HepG2 (cell line): ENCODE measurements around the gene LCAT.

Experiments used
- ARID2 ChIP-seq: sonication (generic); formaldehyde crosslinking; IDR thresholded peaks from 2 replicates; pipeline ENCODE4 v1.8.1; 2022; ENCODE audit warnings: mild to moderate bottlenecking, missing genetic modification reagents, borderline replicate concordance
- MXI1 ChIP-seq: IDR thresholded peaks from 3 replicates; pipeline ENCODE4 v1.6.1; 2012; ENCODE audit warnings: low read depth, low read length, inconsistent platforms, borderline replicate concordance
- SALL1 ChIP-seq: sonication (generic); formaldehyde crosslinking; IDR thresholded peaks from 2 replicates; pipeline ENCODE4 v1.8.0; 2022; ENCODE audit warnings: mild to moderate bottlenecking, missing genetic modification reagents
- ZNF564 ChIP-seq: sonication (generic); formaldehyde crosslinking; IDR thresholded peaks from 2 replicates; pipeline ENCODE4 v1.8.1; 2023; ENCODE audit warnings: mild to moderate bottlenecking, missing genetic modification reagents
- TF ChIP-seq, protein P1 (sequence below): sonication (generic); formaldehyde crosslinking; conservative IDR thresholded peaks from 2 replicates; pipeline ENCODE4 v1.8.0; 2022; ENCODE audit warnings: mild to moderate bottlenecking, moderate library complexity, missing genetic modification reagents
- TF ChIP-seq, protein P2 (sequence below): sonication (generic); formaldehyde crosslinking; IDR thresholded peaks from 2 replicates; pipeline ENCODE4 v1.5.0; 2020; ENCODE audit warnings: mild to moderate bottlenecking, missing genetic modification reagents, moderate library complexity

DNA sequence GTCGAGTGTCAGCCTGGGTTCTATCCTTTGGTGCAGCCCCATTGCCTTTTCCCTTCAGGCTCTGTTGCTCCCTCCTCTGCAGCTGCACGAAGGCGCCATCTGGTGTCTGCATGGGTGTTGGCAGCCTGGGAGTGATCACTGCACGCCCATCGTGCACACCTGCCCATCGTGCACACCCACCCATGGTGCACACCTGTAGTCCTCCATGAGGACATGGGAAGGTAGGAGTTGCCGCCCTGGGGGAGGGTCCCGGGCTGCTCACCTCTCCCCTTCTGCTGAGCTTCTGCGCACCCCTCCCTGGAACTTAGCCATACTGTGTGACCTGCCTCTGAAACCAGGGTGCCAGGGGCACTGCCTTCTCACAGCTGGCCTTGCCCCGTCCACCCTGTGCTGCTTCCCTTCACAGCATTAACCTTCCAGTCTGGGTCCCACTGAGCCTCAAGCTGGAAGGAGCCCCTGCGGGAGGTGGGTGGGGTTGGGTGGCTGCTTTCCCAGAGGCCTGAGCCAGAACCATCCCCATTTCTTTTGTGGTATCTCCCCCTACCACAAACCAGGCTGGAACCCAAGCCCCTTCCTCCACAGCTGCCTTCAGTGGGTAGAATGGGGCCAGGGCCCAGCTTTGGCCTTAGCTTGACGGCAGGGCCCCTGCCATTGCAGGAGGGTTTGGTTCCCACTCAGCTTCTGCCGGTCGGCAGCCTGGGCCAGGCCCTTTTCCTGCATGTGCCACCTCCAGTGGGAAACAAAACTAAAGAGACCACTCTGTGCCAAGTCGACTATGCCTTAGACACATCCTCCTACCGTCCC, 15.2 kb downstream of the LCAT start:
- TF ChIP-seq SALL1 (CRISPR knock-in tag) (peak; percentile 44; the same call in 1 of the 2 replicates), ZNF564 (CRISPR knock-in tag) (no peak), MXI1 (no peak), ARID2 (CRISPR knock-in tag) (no peak)
- TF ChIP-seq, protein P1, sequence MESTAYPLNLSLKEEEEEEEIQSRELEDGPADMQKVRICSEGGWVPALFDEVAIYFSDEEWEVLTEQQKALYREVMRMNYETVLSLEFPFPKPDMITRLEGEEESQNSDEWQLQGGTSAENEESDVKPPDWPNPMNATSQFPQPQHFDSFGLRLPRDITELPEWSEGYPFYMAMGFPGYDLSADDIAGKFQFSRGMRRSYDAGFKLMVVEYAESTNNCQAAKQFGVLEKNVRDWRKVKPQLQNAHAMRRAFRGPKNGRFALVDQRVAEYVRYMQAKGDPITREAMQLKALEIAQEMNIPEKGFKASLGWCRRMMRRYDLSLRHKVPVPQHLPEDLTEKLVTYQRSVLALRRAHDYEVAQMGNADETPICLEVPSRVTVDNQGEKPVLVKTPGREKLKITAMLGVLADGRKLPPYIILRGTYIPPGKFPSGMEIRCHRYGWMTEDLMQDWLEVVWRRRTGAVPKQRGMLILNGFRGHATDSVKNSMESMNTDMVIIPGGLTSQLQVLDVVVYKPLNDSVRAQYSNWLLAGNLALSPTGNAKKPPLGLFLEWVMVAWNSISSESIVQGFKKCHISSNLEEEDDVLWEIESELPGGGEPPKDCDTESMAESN: no peak
- TF ChIP-seq, protein P2, sequence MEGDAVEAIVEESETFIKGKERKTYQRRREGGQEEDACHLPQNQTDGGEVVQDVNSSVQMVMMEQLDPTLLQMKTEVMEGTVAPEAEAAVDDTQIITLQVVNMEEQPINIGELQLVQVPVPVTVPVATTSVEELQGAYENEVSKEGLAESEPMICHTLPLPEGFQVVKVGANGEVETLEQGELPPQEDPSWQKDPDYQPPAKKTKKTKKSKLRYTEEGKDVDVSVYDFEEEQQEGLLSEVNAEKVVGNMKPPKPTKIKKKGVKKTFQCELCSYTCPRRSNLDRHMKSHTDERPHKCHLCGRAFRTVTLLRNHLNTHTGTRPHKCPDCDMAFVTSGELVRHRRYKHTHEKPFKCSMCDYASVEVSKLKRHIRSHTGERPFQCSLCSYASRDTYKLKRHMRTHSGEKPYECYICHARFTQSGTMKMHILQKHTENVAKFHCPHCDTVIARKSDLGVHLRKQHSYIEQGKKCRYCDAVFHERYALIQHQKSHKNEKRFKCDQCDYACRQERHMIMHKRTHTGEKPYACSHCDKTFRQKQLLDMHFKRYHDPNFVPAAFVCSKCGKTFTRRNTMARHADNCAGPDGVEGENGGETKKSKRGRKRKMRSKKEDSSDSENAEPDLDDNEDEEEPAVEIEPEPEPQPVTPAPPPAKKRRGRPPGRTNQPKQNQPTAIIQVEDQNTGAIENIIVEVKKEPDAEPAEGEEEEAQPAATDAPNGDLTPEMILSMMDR: peak; percentile 99
